Psoas muscle (tissue), 8 donors: ENCODE data around the gene DNAJC17. TPM values are rescaled to one million over a fixed set of nuclear protein-coding genes. Genes with fewer than 3 reads are reported as not detected.

Experiments
- ATAC-seq, 4 donors: fragments of 200-7000 bp; cut with Tn5 transposase; one replicate each; pipeline ENCODE4 v1.9.1; 2020; ENCODE audit warnings: moderate library complexity in 3 of 4, mild to moderate bottlenecking in 2 of 4
- DNase-seq, 2 donors: peaks; one replicate each; pipeline ENCODE4 v3.0.0-alpha.2; 2020
- H3K27ac ChIP-seq: fragments of 200-600 bp; one replicate; pipeline ENCODE4 v1.8.0; 2022
- H3K27me3 ChIP-seq, 3 donors: fragments of 200-600 bp in 1 of 3; one replicate each; pipeline versions ENCODE4 v1.6.1 to v1.8.0; 2013 to 2022; ENCODE audit warnings: low read length in 2 of 3, mild to moderate bottlenecking in 2 of 3, moderate library complexity in 1 of 3; ENCODE audit not compliant: insufficient read depth in 3 of 3
- H3K36me3 ChIP-seq, 2 donors: fragments of 200-600 bp in 1 of 2; one replicate each; pipeline versions ENCODE4 v1.6.1 to v1.8.0; 2013 to 2022; ENCODE audit warnings: low read depth in 1 of 2, mild to moderate bottlenecking in 1 of 2, moderate library complexity in 1 of 2; ENCODE audit not compliant: insufficient read depth in 1 of 2
- H3K4me1 ChIP-seq: fragments of 200-600 bp; one replicate; pipeline ENCODE4 v1.8.0; 2022
- H3K4me3 ChIP-seq: fragments of 200-600 bp; one replicate; pipeline ENCODE4 v1.8.0; 2022; ENCODE audit warnings: mild to moderate bottlenecking
- H3K9me3 ChIP-seq: fragments of 200-600 bp; one replicate; pipeline ENCODE4 v1.8.0; 2022
- CTCF ChIP-seq: fragments of 200-600 bp; IDR thresholded peaks from one replicate; pipeline ENCODE4 v1.8.0; 2022; ENCODE audit warnings: antibody characterized with exemption
- WGBS, 3 donors: extraction: QIAGEN DNeasy Blood & Tissue Kit; methylation state at CpG; one replicate each; pipeline versions ENCODE4 v1.1.6 to v1.1.7; 2013; 5-methylcytosine and 5-hydroxymethylcytosine counted together
- intact Hi-C, 2 donors: fragments of 100-400 bp; cut with DNase I; formaldehyde crosslinking; loops; one replicate each; pipeline versions ENCODE4 v1.11.0 to v1.14.2; 2022
- polyA plus RNA-seq, 3 donors: library from polyadenylated mRNA; stranded (reverse); fragments of 200-250 nt; gene quantifications; one replicate each; pipeline ENCODE4 v1.2.3, GENCODE V29; 2013
- total RNA-seq, 4 donors: library from RNA; stranded (reverse); fragmentation: NEBNext Ultra II Directional in 2 of 4; extraction: Animal tissue kit (Norgen Biotek cat#: 25700) in 2 of 4; gene quantifications; one replicate each; pipeline versions ENCODE4 v1.2.1 to v1.2.4, GENCODE V29; 2021 to 2023
- donor health status: healthy with polysubstance abuse.
- donor health status: DM: no; HTN: no; CAD: no; lungs with moderate emphysema.
- donor health status: Bipolar disorder and iron deficiency.
- donor health status: healthy.
- donor health status: DM: yes; HTN: yes; CAD: no.
- donor health status: DM: no; HTN: no; CAD: no.
- donor health status: DM: no; HTN: no; CAD: no.
- donor health status: DM: yes; HTN: yes; CAD: no.

Gene DNAJC17
- total and polyA plus RNA-seq, 7 donors, result 8.9 to 32.4 (median 16.6) TPM

GRCh38 chr15:40775007-40775406 is 32.3 kb downstream of the DNAJC17 start:
- ATAC-seq (no peak), DNase-seq (peak in 1 of 2 donors; percentile 19)
- peaks cover 15 to 95% of the 10 kb centered on the region in 2 donors for H3K36me3 ChIP-seq
- no peak overlapping the region for H3K4me3 ChIP-seq
- intact Hi-C loops, result no loop called here
- H3K27me3 ChIP-seq, result no peaks in the 10 kb centered on the region
- WGBS, 3 donors, result 93 to 96% (median 94%) methylated on average over 10 of the region's 10 CpGs
- H3K27ac ChIP-seq, result no peak overlapping the region
- no peaks in the 10 kb centered on the region for H3K9me3 ChIP-seq
- H3K4me1 ChIP-seq, result peaks cover 8% of the 10 kb centered on the region
- TF ChIP-seq CTCF, result no peak

GRCh38 chr15:40773902-40774301 is 33.4 kb downstream of the DNAJC17 start:
- ATAC-seq, result no peak
- peaks cover 8% of the 10 kb centered on the region for H3K4me1 ChIP-seq
- intact Hi-C loops, result no loop called here
- 93 to 96% (median 93%) methylated on average over 6 of the region's 6 CpGs for WGBS, 3 donors
- DNase-seq, result no peak
- TF ChIP-seq CTCF, result no peak
- H3K4me3 ChIP-seq, result no peak overlapping the region
- no peaks in the 10 kb centered on the region for H3K27me3 ChIP-seq
- H3K36me3 ChIP-seq, result peaks cover 12 to 84% of the 10 kb centered on the region in 2 donors
- no peaks in the 10 kb centered on the region for H3K9me3 ChIP-seq
- no peak overlapping the region for H3K27ac ChIP-seq

- Histone ChIP-seq H3K4me3 (no peak overlapping the region), H3K4me1 (peaks cover 8% of the 10 kb centered on the region), H3K36me3 (peaks cover 10 to 80% of the 10 kb centered on the region in 2 donors), H3K27me3 (no peaks in the 10 kb centered on the region), H3K27ac (no peak overlapping the region), H3K9me3 (no peaks in the 10 kb centered on the region)
- intact Hi-C loops, result no loop called here
- ATAC-seq, result no peak
- no peak for TF ChIP-seq CTCF
- WGBS, 3 donors, result 91 to 94% (median 93%) methylated on average over 8 of the region's 8 CpGs
- DNase-seq, result no peak
Observed at GRCh38 chr15:40773496-40773895, 33.8 kb downstream of the DNAJC17 start.

- Histone ChIP-seq H3K36me3 (peaks cover 9 to 79% of the 10 kb centered on the region in 2 donors), H3K4me3 (no peak overlapping the region), H3K4me1 (peaks cover 6% of the 10 kb centered on the region), H3K27me3 (no peaks in the 10 kb centered on the region), H3K9me3 (no peaks in the 10 kb centered on the region), H3K27ac (no peak overlapping the region)
- ATAC-seq, result no peak
- DNase-seq, result peak in 1 of 2 donors; percentile 61
- intact Hi-C loops, result no loop called here
- WGBS, 3 donors, result 42 to 68% (median 57%) methylated on average over 13 of the region's 13 CpGs
- no peak for TF ChIP-seq CTCF
Observed at GRCh38 chr15:40772014-40772413, 35.3 kb downstream of the DNAJC17 start.

GRCh38 chr15:40771242-40771641 is 36.0 kb downstream of the DNAJC17 start:
- Histone ChIP-seq H3K4me1 (no peaks in the 10 kb centered on the region), H3K36me3 (peaks cover 9 to 71% of the 10 kb centered on the region in 2 donors), H3K27me3 (no peaks in the 10 kb centered on the region), H3K4me3 (no peak overlapping the region), H3K27ac (no peak overlapping the region), H3K9me3 (no peaks in the 10 kb centered on the region)
- no peak for TF ChIP-seq CTCF
- 93 to 98% (median 96%) methylated on average over 5 of the region's 5 CpGs for WGBS, 3 donors
- DNase-seq (no peak), ATAC-seq (no peak)
- intact Hi-C loops, result no loop called here
